ENCODE results near the gene COMMD2. TPM values are rescaled to one million over a fixed set of nuclear protein-coding genes. Genes with fewer than 3 reads are reported as not detected.

The COMMD2 gene
- total RNA-seq, 1 experiment from 2014 or later: 52.1 TPM

DNA sequence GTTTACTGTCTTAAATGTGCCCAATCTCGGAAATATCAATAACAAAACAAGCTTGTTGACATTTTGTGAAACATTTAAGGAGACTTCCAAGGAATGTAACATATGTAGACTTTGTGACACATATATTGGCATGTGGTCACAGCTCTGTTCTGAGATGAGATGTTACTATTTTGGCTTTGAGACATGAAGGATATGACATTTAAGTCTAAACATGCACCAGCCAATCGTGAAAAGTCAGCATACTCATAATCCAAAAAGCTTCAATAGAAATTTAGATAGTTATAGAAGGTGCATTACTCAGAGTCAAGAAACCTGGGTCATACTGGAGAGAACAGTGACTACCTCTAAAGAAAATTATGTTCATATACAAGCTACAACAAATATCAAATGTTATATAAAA, 13.4 kb downstream of the COMMD2 start:
- peaks cover 12% of the 10 kb centered on the region; the same call in 1 of the 2 replicates for H3K36me3 Mint-ChIP-seq
- no peaks in the 10 kb centered on the region for H3K4me1 Mint-ChIP-seq
- no peaks in the 10 kb centered on the region for H3K27me3 Mint-ChIP-seq (ENCODE audit: low read depth)
- H3K9me3 Mint-ChIP-seq: no peaks in the 10 kb centered on the region
- no peak overlapping the region for H3K4me3 Mint-ChIP-seq
- no peak overlapping the region for H3K27ac Mint-ChIP-seq
- TF ChIP-seq, protein P1, sequence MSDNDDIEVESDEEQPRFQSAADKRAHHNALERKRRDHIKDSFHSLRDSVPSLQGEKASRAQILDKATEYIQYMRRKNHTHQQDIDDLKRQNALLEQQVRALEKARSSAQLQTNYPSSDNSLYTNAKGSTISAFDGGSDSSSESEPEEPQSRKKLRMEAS (CRISPR knock-in tag; IDR thresholded peaks at IDR 0.05): no peak
- TF ChIP-seq, protein P2, sequence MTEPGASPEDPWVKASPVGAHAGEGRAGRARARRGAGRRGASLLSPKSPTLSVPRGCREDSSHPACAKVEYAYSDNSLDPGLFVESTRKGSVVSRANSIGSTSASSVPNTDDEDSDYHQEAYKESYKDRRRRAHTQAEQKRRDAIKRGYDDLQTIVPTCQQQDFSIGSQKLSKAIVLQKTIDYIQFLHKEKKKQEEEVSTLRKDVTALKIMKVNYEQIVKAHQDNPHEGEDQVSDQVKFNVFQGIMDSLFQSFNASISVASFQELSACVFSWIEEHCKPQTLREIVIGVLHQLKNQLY (CRISPR knock-in tag; IDR thresholded peaks at IDR 0.05): no peak
- TF ChIP-seq PRRX2 (CRISPR knock-in tag; IDR thresholded peaks at IDR 0.05) (no peak), NFYB (CRISPR knock-in tag; conservative IDR thresholded peaks at IDR 0.05; ENCODE audit: low read depth) (no peak), CBFB (CRISPR knock-in tag; IDR thresholded peaks at IDR 0.05; ENCODE audit: low read depth) (no peak), NFE2L1 (CRISPR knock-in tag; IDR thresholded peaks at IDR 0.05) (no peak), MXD4 (CRISPR knock-in tag; IDR thresholded peaks at IDR 0.05; ENCODE audit: borderline replicate concordance) (no peak), ZNF138 (CRISPR knock-in tag; conservative IDR thresholded peaks at IDR 0.05) (no peak), NR3C1 (CRISPR knock-in tag; conservative IDR thresholded peaks at IDR 0.05; ENCODE audit: low read depth) (no peak), TP53 (CRISPR knock-in tag; IDR thresholded peaks at IDR 0.05) (no peak), ELF4 (CRISPR knock-in tag; IDR thresholded peaks at IDR 0.05; ENCODE audit: low read depth) (no peak), SOX15 (CRISPR knock-in tag; IDR thresholded peaks at IDR 0.05) (no peak), JUN (CRISPR knock-in tag; IDR thresholded peaks at IDR 0.05) (no peak)
- TF ChIP-seq, protein P3, sequence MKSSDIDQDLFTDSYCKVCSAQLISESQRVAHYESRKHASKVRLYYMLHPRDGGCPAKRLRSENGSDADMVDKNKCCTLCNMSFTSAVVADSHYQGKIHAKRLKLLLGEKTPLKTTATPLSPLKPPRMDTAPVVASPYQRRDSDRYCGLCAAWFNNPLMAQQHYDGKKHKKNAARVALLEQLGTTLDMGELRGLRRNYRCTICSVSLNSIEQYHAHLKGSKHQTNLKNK (CRISPR knock-in tag; IDR thresholded peaks at IDR 0.05): no peak
- TF ChIP-seq, protein P4, sequence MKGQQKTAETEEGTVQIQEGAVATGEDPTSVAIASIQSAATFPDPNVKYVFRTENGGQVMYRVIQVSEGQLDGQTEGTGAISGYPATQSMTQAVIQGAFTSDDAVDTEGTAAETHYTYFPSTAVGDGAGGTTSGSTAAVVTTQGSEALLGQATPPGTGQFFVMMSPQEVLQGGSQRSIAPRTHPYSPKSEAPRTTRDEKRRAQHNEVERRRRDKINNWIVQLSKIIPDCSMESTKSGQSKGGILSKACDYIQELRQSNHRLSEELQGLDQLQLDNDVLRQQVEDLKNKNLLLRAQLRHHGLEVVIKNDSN (CRISPR knock-in tag; IDR thresholded peaks at IDR 0.05): no peak
- TF ChIP-seq, protein P5, sequence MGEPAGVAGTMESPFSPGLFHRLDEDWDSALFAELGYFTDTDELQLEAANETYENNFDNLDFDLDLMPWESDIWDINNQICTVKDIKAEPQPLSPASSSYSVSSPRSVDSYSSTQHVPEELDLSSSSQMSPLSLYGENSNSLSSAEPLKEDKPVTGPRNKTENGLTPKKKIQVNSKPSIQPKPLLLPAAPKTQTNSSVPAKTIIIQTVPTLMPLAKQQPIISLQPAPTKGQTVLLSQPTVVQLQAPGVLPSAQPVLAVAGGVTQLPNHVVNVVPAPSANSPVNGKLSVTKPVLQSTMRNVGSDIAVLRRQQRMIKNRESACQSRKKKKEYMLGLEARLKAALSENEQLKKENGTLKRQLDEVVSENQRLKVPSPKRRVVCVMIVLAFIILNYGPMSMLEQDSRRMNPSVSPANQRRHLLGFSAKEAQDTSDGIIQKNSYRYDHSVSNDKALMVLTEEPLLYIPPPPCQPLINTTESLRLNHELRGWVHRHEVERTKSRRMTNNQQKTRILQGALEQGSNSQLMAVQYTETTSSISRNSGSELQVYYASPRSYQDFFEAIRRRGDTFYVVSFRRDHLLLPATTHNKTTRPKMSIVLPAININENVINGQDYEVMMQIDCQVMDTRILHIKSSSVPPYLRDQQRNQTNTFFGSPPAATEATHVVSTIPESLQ (CRISPR knock-in tag; IDR thresholded peaks at IDR 0.05): no peak
- TF ChIP-seq, protein P6, sequence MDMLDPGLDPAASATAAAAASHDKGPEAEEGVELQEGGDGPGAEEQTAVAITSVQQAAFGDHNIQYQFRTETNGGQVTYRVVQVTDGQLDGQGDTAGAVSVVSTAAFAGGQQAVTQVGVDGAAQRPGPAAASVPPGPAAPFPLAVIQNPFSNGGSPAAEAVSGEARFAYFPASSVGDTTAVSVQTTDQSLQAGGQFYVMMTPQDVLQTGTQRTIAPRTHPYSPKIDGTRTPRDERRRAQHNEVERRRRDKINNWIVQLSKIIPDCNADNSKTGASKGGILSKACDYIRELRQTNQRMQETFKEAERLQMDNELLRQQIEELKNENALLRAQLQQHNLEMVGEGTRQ (CRISPR knock-in tag; IDR thresholded peaks at IDR 0.05): no peak
- TF ChIP-seq, protein P7, sequence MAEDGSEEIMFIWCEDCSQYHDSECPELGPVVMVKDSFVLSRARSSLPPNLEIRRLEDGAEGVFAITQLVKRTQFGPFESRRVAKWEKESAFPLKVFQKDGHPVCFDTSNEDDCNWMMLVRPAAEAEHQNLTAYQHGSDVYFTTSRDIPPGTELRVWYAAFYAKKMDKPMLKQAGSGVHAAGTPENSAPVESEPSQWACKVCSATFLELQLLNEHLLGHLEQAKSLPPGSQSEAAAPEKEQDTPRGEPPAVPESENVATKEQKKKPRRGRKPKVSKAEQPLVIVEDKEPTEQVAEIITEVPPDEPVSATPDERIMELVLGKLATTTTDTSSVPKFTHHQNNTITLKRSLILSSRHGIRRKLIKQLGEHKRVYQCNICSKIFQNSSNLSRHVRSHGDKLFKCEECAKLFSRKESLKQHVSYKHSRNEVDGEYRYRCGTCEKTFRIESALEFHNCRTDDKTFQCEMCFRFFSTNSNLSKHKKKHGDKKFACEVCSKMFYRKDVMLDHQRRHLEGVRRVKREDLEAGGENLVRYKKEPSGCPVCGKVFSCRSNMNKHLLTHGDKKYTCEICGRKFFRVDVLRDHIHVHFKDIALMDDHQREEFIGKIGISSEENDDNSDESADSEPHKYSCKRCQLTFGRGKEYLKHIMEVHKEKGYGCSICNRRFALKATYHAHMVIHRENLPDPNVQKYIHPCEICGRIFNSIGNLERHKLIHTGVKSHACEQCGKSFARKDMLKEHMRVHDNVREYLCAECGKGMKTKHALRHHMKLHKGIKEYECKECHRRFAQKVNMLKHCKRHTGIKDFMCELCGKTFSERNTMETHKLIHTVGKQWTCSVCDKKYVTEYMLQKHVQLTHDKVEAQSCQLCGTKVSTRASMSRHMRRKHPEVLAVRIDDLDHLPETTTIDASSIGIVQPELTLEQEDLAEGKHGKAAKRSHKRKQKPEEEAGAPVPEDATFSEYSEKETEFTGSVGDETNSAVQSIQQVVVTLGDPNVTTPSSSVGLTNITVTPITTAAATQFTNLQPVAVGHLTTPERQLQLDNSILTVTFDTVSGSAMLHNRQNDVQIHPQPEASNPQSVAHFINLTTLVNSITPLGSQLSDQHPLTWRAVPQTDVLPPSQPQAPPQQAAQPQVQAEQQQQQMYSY (CRISPR knock-in tag; IDR thresholded peaks at IDR 0.05): no peak
- TF ChIP-seq, protein P8, sequence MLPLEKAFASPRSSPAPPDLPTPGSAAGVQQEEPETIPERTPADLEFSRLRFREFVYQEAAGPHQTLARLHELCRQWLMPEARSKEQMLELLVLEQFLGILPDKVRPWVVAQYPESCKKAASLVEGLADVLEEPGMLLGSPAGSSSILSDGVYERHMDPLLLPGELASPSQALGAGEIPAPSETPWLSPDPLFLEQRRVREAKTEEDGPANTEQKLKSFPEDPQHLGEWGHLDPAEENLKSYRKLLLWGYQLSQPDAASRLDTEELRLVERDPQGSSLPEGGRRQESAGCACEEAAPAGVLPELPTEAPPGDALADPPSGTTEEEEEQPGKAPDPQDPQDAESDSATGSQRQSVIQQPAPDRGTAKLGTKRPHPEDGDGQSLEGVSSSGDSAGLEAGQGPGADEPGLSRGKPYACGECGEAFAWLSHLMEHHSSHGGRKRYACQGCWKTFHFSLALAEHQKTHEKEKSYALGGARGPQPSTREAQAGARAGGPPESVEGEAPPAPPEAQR (CRISPR knock-in tag; IDR thresholded peaks at IDR 0.05): no peak
- DNase-seq (ENCODE audit: low spot score) (no peak), ATAC-seq (no peak)
- POLR2A ChIA-PET: no interaction called here
- CTCF ChIA-PET: no interaction called here
